Fibroblast of gingiva (primary cell): ENCODE data around the gene CLIP1.
"Not testable (repeated sequence)": the region's sequence is repeated elsewhere in the genome, so short reads cannot be mapped to it uniquely, and the experiment has no call there.

ENCODE experiments used
- DNase-seq: peaks from one replicate; pipeline ENCODE4 v3.0.0-alpha.2; 2011; ENCODE audit warnings: low read depth

Gene CLIP1

DNA sequence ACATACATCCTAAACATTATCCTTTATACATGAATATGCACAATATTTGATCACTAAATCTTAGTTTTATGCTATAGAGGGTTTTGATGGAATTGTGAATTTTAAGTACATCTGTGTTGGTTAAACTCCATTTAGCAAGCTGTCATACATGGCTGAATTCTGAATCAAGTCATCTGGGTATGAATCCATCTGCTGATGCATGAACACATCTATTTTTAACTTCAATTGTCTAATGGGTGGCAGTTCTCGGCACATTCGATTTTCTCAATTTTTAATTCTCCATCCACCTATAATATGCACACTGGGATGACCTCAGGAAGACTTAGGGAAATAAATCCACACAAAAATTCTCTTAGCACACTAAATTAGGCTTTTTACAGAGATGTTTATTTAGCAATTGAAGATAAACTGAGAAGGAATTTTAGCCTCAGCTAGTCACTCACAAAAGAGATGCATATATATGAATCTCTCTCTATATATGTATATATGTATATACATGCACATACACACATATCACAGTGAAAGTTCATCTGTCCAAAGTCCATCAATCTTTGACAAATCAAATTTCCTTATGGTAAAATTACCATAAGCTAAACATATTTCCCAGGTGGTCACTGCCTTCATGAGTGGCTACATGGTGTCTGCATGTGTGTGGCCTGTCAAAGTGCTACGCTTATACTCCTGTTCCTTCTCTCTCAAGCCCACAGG lies 111.7 kb downstream of the CLIP1 start:
- DNase-seq, result no peak

DNA sequence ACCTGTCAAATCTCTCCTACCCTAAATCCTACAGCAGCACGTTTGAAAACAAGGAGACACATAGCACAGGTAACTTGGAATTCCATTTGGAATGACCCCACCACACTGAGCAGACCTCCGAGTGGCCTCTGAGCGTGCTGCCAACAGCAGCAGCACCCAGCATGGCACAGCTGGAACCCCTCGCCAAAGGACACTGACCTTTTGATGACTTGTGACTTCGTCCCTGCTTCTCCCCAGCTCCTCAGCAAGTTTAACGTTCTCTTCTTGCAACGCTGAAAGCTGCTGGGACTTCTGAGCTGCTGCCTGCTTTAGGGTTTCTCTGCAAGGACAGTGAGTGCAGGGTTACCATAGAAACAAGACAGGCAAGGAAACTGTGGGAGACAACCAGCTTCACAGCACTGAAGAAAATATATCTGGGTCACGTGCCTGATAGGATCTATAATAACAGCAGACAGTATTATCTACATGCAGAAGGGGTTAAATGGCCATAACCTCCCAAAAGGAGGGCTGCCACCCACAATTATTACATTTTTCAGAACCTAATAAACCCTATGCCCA lies 112.8 kb downstream of the CLIP1 start:
- no peak for DNase-seq

DNA sequence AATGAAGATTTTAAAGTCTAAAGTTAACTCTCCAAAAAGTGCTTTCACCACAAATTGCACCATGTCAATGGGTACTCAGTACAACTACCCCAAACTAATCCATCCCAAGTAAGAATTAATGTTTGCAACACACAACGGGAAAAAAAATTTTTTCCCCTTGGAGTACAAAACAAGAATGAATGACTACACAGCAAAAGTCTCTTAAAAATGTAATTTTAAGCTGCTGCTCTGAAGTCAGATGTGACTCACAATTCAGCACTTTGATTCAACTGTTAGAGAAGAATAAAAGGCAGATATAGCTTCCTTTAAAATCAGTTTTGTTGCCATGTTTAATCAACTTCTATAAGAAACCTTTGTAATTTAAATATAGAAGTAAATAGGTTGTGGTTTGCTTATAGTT lies 113.7 kb downstream of the CLIP1 start:
- DNase-seq, result no peak

DNA sequence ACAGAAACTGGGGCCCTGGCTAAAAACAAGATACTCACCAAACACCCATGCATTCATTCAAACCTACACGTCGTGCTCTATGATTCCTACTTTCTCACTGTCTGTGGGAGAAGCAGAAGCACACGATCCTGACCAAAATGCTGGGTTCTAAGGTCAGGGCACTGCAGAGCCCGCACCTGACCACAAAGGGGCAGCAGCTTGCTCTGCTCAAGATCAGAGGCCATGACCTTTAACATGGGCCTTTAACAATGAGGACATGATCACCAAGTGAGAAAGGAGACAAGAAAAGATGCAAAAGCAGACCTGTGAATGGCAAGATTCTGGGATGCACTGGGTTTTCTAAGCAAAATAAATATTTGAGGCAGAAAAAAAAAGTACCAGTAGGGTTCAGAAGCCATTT lies 116.1 kb downstream of the CLIP1 start:
- DNase-seq, result no peak

DNA sequence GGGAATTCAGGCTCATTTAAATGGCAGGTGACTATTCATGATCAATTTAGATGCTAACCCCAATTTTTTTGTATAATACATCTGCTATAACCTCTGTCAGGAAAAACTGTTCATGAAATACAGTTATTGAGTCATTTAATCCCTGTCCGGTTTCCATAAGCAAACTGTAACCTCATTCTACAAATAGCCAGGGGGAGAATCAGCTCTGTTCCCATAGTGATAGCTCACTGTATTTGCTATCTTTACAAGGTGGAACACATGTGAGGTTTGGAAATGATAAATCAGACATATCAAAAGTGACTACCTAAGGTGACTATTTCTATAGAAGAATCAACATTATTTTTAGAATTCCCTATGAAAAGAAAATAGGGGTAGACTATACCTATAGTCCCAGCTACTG lies 117.5 kb downstream of the CLIP1 start:
- DNase-seq, result no peak

DNA sequence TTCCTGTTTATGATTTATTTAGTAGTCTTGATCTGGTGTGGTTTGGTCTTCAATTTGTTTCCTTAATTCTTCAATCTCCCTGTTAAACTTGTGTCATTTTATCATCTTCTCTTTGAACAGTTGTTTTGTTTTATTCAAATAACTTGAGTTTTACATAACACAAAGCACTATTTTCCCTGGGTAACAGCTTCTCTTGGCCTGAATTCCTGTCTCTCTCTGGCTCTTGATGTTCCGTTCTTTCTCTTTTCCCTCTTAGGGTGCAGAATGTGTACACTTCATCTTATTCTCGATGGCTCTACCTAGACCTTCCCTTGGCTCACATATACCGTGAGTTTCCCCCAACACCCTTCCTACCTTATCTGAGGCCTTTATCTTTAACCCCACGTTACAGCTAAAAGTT lies 119.4 kb downstream of the CLIP1 start:
- DNase-seq, result no peak

DNA sequence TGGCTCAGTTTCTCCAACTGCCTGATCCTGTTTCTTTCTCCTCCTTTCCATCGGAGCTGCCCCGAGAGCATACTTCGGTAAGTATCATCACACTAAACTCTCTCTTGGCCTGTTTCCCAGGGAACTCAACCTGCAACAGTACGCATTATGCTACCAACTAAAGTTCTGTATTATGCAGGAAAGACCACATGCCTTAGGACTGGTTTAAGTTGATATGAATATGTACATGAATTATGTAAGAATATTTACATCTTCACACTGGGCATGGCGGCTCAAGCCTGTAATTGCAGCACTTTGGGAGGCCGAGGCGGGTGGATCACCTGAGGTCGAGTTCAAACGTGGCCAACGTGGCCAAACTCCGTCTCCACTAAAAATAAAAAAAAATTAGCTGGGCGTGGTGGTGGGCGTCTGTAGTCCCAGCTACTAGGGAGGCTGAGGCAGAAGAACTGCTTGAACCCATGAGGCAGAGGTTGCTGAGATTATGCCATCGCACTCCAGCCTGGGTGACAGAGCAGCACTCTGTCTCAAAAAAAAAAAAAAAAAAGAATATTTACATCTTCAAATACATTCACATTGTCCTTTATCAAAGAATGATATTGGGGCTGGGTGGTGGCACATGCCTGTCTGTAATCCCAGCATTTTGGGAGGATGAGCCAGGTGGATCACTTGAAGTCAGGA lies 124.3 kb downstream of the CLIP1 start:
- no peak for DNase-seq

DNA sequence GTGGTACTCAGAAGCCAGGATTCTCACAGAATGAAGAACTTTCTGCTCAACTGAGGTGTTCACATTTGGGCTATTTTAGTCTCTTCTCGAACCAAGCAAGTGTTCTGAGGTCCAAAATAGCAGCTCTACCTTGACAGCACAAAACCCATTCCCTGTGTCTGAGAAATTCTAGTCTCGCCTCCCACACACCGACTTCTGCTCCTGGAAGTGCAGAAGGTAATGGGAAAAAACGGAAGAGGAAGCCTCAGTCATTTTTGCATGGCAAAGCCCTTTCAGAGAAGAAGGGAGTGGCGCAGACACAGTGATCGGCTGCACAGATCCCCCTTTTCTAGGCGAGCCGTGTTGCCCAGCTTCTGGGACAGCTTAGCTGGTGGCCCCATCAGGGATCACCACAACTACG lies 125.0 kb downstream of the CLIP1 start:
- DNase-seq, result no peak

DNA sequence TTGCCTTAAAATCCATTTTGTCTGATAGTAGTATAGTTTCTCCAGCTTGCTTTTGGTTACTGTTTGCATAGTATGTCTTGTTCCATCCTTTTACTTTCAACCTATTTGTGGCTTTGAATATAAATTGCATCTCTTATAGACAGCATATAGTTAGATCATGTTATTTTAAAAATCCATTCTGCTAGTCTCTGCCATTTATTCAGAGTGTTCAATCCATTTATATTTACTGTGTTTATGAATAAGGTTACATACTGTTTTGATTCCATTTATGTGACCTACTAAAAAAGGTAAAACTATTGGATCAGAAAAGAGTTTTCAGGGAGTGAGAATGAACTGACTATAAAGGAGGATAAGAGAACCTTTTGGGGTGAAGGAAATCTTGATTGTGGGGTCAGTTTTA lies 126.6 kb downstream of the CLIP1 start:
- no peak for DNase-seq

DNA sequence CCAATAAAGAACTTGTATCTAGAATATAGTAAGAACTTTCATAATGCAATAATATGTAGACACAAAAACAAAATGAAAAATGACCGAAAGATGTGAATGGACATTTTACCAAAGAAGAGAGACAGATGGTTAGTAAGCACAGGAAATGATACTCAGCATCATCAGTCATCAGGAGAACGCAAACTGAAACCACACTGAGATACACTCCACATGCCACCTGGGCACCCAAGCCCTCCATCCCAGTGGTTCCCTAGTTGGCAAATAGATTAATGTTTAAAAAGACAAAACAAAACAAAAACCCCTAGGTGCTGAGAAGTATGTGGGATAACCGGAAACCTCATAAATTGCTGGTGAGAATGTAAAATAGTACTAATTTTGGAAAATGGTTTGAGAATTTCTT lies 129.4 kb downstream of the CLIP1 start:
- DNase-seq, result no peak

DNA sequence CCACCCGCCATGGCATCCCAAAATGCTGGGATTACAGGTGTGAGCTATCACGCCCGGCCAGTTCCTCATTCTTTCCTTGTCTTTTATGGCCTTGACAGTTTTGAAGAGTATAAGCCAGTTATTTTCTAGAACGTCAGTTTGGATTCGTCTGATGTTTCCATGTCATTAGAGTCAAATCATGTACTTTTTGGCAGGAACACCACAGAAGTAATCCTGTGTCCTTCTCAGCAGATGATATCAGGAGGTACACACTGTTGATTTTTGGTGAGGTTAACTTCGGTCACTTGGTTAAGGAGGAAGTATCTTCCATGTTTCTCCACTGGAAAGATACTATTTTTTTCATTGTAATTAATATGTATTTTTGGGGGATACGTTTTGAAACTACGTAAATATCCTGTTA lies 131.0 kb downstream of the CLIP1 start:
- no peak for DNase-seq

DNA sequence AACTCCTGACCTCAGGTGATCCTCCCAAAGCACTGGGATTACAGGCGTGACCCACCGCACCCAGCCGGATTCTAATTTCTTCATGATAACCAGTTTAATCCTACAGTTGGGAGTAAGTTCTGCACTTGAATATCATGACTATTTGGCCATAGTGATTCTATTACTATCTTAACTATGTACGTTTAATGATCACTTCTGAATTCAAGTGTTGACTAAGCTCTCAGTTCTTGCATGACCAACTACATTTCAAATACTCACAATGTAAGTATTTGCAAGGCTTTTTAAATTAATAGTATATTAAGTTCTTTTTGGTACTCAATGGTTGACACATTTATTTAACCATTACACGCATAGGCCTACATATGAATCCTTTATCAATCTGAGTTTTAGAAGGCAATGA lies 138.8 kb downstream of the CLIP1 start:
- DNase-seq, result no peak

DNA sequence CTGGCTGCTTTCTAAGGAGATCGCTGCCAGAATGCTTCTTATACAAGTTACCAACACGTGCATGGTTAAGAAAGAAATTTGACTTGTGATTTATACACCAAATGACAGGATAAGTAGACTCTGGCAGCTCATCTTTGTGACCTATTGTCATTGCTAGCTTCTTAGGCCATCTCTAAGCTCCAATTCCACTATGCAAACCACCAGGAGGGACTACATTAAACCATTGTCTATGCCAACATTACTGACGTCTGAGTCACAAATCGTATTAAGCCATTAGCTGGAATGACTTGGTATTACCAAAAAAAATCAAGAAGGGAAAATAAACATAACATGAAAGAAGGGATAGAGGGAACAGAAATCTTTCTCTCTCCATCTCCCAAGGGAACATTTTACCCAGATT lies 140.4 kb downstream of the CLIP1 start:
- peak; percentile 92 for DNase-seq

DNA sequence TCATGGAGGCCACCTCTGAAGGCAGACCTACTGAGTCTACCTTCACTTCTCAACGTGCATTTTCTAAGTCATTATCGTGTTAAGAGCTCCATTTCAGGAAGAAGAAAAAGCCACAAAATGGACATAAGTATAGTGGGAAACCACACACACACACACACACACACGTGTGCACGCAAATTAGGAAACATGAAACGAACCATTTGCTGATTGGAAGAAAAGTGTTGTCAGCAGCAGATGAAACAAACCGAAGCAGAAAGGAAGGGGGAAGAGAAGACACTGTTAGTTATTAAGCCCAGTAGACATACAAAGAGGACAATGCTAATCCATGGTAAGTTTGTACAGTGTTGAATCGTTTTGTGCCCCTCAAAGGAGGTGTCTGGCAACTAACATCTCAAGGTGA lies 146.2 kb downstream of the CLIP1 start:
- no peak for DNase-seq

DNA sequence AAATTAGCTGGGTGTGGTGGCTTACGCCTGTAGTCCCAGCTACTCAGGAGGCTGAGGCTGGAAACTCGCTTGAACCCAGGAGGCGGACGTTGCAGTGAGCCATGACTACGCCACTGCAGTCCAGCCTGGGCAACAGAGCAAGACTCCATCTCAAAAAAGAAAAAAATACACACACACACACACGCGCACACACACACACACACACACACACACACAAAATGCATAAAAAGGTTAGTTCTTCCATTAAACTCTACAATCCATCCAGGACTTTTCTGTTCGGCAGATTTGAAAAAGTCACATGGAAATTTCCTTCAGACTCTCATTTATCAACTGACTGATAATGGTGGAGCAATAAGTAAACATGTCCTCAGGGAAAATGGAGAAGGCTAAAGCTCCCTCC lies 147.0 kb downstream of the CLIP1 start:
- DNase-seq, result no peak

DNA sequence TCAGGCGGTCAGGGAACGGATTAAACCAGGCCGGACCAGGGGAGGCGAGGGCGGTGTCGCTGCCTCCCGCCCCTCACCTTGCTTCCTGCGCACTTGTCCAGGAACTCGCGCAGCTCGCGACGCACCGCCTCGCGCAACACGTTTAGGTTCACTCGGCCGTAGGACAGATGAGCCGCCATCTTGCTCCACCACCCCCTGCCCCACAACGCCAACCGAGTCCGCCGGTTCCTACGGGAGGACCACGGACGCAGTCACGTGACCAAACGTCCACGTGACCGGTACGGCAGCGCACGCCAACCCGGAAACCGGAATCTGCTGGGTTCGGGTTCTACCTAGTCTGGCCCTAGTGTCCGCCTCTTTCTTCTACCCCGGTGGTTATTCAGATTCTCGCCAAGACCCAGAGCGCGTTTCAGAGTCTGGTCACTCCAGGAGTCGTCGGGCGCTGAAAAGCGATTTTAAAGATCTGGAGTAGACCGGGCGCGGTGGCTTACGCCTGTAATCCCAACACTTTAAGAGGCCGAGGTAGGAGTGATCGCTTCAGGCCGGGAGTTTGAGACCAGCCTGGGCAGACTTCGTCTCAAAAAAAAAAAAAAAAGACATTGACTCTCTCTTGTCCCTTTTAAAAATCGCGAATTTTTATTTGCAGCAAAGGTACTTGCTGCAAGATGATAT lies 156.1 kb downstream of the CLIP1 start, which contains the start of gene VPS33A:
Gene VPS33A, minus strand, starts transcription at position 265 of the 672 bp plus-strand sequence. Its CDS starts 86 bp downstream, at position 179.
- peak; percentile 99 for DNase-seq

DNA sequence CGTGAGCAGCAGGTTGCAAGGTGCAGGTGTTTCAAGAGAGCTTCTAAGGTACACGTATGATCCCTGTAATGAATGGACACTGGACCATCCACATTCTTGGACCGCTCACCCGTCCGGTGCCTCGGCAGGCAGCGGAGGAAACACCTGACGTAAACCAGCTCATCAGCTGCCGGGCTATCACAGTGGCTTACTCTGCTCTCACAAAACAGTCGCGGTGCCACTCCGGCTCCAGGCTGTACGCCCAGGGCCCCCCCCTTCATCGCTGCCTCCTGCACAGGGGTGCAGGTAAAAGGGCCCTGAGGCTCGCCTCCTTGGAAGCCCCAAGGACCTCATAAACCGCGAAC lies 156.6 kb downstream of the CLIP1 start:
- DNase-seq, result no peak

DNA sequence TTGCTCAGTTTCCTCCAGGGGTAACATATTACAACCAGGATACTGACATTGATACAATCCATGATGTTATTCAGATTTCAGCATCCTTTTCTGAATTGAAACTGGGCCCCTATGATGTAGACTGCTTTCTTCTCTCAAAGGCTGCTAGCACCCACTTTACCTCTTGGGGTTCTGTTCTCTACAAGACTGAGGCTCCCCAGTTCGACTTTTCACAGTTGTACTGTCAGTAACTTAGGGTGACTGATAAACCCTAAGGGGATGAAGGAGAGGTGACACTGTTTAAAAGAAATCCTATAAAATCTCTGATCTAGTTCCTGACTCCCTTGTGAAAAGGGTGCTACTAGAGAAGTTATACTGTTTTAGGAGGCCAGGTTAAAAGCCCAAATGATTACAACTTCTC lies 157.0 kb downstream of the CLIP1 start:
- DNase-seq, result no peak

DNA sequence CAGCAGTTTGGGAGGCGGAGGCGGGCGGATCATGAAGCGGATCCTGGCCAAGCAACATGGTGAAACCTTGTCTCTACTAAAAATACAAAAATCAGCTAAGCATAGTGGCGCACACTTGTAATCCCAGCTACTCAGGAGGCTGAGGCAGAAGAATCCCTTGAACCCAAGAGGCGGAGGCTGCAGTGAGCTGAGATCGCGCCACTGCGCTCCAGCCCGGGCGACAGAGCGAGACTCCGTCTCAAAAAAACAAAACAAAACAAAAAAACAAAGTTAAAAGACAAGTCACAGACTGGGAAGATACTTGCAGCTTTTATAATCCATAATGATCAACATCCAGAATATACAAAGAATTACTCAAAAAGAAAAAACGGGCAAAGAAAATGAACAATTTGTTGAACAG lies 161.7 kb downstream of the CLIP1 start:
- DNase-seq, result not testable (repeated sequence)

DNA sequence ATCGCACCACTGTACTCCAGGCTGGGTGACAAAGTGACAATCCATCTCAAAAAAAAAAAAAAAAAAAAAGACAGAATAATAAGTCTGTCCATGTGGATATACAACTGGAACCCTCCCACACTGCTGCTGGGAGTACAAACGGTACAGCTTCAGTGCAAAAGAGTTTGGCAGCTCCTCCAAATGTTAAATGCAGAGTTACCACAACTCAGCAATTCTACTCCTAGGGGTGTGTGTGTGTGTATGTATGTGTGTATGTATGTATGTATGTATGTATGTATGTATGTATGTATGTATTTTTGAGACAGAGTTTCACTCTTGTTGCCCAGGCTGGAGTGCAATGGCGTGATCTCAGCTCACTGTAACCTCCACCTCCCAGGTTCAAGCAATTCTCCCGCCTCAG lies 163.5 kb downstream of the CLIP1 start:
- not testable (repeated sequence) for DNase-seq

DNA sequence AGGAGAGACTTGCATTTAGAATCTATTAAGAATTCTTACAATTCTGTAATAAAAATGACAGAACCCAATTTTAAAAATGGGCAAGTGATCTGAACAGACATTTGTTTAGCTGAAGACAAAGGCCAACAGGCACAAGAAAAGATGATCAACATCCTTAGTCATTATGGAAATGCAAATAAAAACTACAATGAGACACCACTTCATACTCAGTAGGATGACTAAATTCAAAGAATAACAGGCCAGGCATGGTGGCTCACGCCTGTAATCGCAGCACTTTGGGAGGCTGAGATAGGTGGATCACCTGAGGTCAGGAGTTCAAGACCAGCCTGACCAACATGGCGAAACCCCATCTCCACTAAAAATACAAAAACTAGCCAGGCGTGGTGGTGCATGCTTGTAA lies 164.0 kb downstream of the CLIP1 start:
- not testable (repeated sequence) for DNase-seq

DNA sequence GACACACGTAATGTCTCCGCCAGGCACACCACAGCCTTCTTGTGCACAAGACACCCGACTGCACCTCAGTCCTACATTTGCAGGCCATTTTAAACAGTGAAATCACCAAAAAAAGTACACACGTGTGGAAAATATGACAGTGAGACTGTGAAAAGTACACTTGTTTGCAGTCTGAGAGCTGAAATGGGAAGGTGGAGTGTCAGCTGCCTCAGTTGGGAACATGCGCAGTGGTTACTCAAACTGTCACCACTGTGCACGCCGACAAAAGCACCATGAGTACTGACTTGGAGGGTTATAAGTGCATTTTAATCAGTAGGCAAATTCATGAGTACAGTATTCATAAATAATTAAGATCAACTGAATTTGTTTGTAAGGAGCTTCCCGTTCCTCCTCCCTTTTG lies 171.9 kb downstream of the CLIP1 start:
- DNase-seq, result no peak

DNA sequence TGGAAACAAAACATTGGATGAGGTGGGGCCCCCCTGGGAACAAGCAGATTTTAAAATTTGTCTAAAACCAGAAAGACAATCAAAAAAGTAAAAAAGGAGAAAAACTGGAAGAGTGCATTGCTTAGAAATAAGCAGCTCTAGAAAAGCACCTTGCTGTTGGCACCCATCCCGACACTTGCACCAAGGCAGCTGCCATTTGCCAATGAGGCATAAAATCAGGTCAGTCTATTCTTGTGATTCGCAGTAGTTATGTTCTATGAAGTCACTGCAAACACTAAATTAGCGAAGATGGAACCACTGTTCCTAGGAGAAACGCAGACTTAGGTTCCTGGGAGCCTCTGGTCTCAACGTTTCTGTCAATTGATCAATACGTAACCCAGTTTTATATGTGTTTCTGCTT lies 172.4 kb downstream of the CLIP1 start:
- no peak for DNase-seq
